Breast epithelium (tissue), 4 donors: ENCODE data around the gene PRRX2. TPM values are rescaled to one million over a fixed set of nuclear protein-coding genes. Genes with fewer than 3 reads are reported as not detected.

ENCODE experiments used
- DNase-seq, 2 donors: peaks; one replicate each; pipeline ENCODE4 v3.0.0-alpha.2; 2019; ENCODE audit warnings: low spot score in 2 of 2
- H3K27ac ChIP-seq, 2 donors: fragments of 200-600 bp; sonication (generic) in 1 of 2; one replicate each; pipeline ENCODE4 v1.5.1; 2016 to 2019; ENCODE audit warnings: mild to moderate bottlenecking in 1 of 2
- H3K27me3 ChIP-seq, 2 donors: fragments of 200-600 bp; sonication (generic) in 1 of 2; one replicate each; pipeline versions ENCODE4 v1.5.1 to v1.6.0; 2017 to 2019; ENCODE audit warnings: control low read depth in 1 of 2, mild to moderate bottlenecking in 1 of 2
- H3K36me3 ChIP-seq: fragments of 200-600 bp; one replicate; pipeline ENCODE4 v1.5.1; 2019
- H3K4me1 ChIP-seq, 2 donors: fragments of 200-600 bp; sonication (generic); one replicate each; pipeline ENCODE4 v1.5.1; 2016 to 2019; ENCODE audit warnings: control low read depth in 1 of 2
- H3K4me3 ChIP-seq, 3 donors: fragments of 200-600 bp; sonication (generic); 1 replicate in 2 of 3; 2 replicates in 1 of 3; pipeline ENCODE4 v1.5.1; 2016 to 2019; ENCODE audit warnings: mild to moderate bottlenecking in 3 of 3, moderate library complexity in 2 of 3
- H3K9me3 ChIP-seq, 2 donors: fragments of 200-600 bp; sonication (generic) in 1 of 2; one replicate each; pipeline ENCODE4 v1.5.1; 2016 to 2019; ENCODE audit warnings: control low read depth in 1 of 2
- CTCF ChIP-seq, 3 donors: fragments of 450-650 bp; IDR thresholded peaks; one replicate each; pipeline ENCODE4 v1.5.1; 2016 to 2017; ENCODE audit warnings: antibody characterized with exemption in 3 of 3, mild to moderate bottlenecking in 3 of 3, moderate library complexity in 3 of 3
- POLR2A ChIP-seq: fragments of 450-650 bp; IDR thresholded peaks from one replicate; pipeline ENCODE4 v1.6.1; 2016; ENCODE audit warnings: antibody characterized with exemption, mild to moderate bottlenecking, moderate library complexity
- POLR2AphosphoS5 ChIP-seq, 3 donors: sonication (generic); formaldehyde crosslinking; IDR thresholded peaks; one replicate each; pipeline ENCODE4 v1.6.1; 2017; ENCODE audit warnings: antibody characterized with exemption in 3 of 3
- intact Hi-C: fragments of 100-400 bp; cut with DNase I; formaldehyde crosslinking; loops from one replicate; pipeline ENCODE4 v1.15.1; 2023; ENCODE audit warnings: low total_unique reads
- total RNA-seq, 3 donors: library from RNA; depleted of rRNA; stranded (reverse); fragments of >200 nt; gene quantifications; one replicate each; pipeline ENCODE4 v1.1.0, GENCODE V29; 2016

Gene PRRX2
- total RNA-seq, result 10 to 100 TPM in 1 of 3 donors, 1 to 10 TPM in 2; 4.4 to 35.1 (median 9.9) TPM

- Histone ChIP-seq H3K36me3 (no peaks in the 10 kb centered on the region), H3K4me1 (no peaks in the 10 kb centered on the region), H3K27ac (peak within 1 kb of the TSS; percentile 55 to 85), H3K4me3 (peak within 1 kb of the TSS; percentile 48 to 80 (median 58)), H3K9me3 (no peaks in the 10 kb centered on the region), H3K27me3 (no peaks in the 10 kb centered on the region)
- intact Hi-C loops, result no loop called here
- no peak for DNase-seq
- TF ChIP-seq POLR2AphosphoS5 (IDR thresholded peaks at IDR 0.05) (peak in 1 of 3 donors; percentile 32), POLR2A (no peak), CTCF (IDR thresholded peaks at IDR 0.05) (no peak)
These were observed at the start of gene PRRX2 for GRCh38 chr9:129665389-129665775. Gene PRRX2 (plus strand): TSS chr9:129665647. CDS start chr9:129665868, 221 bp downstream.

GRCh38 chr9:129617167-129617566 is 48.3 kb upstream of the PRRX2 start:
- H3K36me3 ChIP-seq, result no peaks in the 10 kb centered on the region
- H3K27me3 ChIP-seq, result no peaks in the 10 kb centered on the region
- no peaks in the 10 kb centered on the region for H3K4me1 ChIP-seq
- no peak overlapping the region for H3K27ac ChIP-seq
- no peak for TF ChIP-seq CTCF (IDR thresholded peaks at IDR 0.05)
- no peak for TF ChIP-seq POLR2AphosphoS5 (IDR thresholded peaks at IDR 0.05)
- TF ChIP-seq POLR2A, result no peak
- H3K4me3 ChIP-seq, result no peak overlapping the region
- intact Hi-C loops, result no loop called here
- no peaks in the 10 kb centered on the region for H3K9me3 ChIP-seq
- no peak for DNase-seq

GRCh38 chr9:129619787-129620668 is 45.4 kb upstream of the PRRX2 start:
- no peaks in the 10 kb centered on the region for H3K36me3 ChIP-seq
- H3K9me3 ChIP-seq, result no peaks in the 10 kb centered on the region
- intact Hi-C loops, result no loop called here
- TF ChIP-seq POLR2AphosphoS5 (IDR thresholded peaks at IDR 0.05), result no peak
- no peak for TF ChIP-seq POLR2A
- no peak for TF ChIP-seq CTCF (IDR thresholded peaks at IDR 0.05)
- H3K27me3 ChIP-seq, result no peaks in the 10 kb centered on the region
- no peaks in the 10 kb centered on the region for H3K4me1 ChIP-seq
- DNase-seq, result no peak
- H3K27ac ChIP-seq, result peak overlapping the region; percentile 35 to 40
- H3K4me3 ChIP-seq, result peak overlapping the region; percentile 45 to 82 (median 68)

GRCh38 chr9:129620669-129621295 is 44.7 kb upstream of the PRRX2 start, which contains the start of gene C9orf50:
Gene C9orf50 (minus strand): TSS chr9:129621101. CDS start chr9:129620574, 527 bp downstream.
- Histone ChIP-seq H3K27me3 (no peaks in the 10 kb centered on the region), H3K4me3 (peak within 1 kb of the TSS; percentile 45 to 82 (median 68)), H3K4me1 (no peaks in the 10 kb centered on the region), H3K9me3 (no peaks in the 10 kb centered on the region), H3K36me3 (no peaks in the 10 kb centered on the region), H3K27ac (peak within 1 kb of the TSS; percentile 35 to 40)
- no peak for TF ChIP-seq POLR2A
- TF ChIP-seq POLR2AphosphoS5 (IDR thresholded peaks at IDR 0.05), result no peak
- TF ChIP-seq CTCF (IDR thresholded peaks at IDR 0.05), result no peak
- intact Hi-C loops, result no loop called here
- DNase-seq, result no peak

GRCh38 chr9:129623331-129623730 is 42.1 kb upstream of the PRRX2 start:
- DNase-seq, result no peak
- no peak overlapping the region for H3K27ac ChIP-seq
- TF ChIP-seq POLR2AphosphoS5 (IDR thresholded peaks at IDR 0.05) (no peak), CTCF (IDR thresholded peaks at IDR 0.05) (no peak), POLR2A (no peak)
- intact Hi-C loops, result no loop called here
- no peaks in the 10 kb centered on the region for H3K9me3 ChIP-seq
- H3K4me3 ChIP-seq, result no peak overlapping the region
- H3K27me3 ChIP-seq, result no peaks in the 10 kb centered on the region
- no peaks in the 10 kb centered on the region for H3K36me3 ChIP-seq
- H3K4me1 ChIP-seq, result peaks cover 11 to 16% of the 10 kb centered on the region in 2 donors
